Testis (tissue), 2 donors: Measurements from ENCODE around the gene KCTD21.

ENCODE experiments used
- POLR2A ChIP-seq: fragments of 450-650 bp; IDR thresholded peaks from one replicate; pipeline ENCODE4 v1.6.1; 2017; ENCODE audit warnings: antibody characterized with exemption, mild to moderate bottlenecking, moderate library complexity
- TF ChIP-seq, protein P1 (sequence below), 3 experiments: fragments of 450-650 bp in 2 of 3; fragments of 200-600 bp in 1 of 3; sonication (generic) in 1 of 3; IDR thresholded peaks; one replicate each; pipeline ENCODE4 v1.5.1; 2016 to 2019; ENCODE audit warnings: antibody characterized with exemption in 3 of 3, mild to moderate bottlenecking in 2 of 3, moderate library complexity in 1 of 3

DNA sequence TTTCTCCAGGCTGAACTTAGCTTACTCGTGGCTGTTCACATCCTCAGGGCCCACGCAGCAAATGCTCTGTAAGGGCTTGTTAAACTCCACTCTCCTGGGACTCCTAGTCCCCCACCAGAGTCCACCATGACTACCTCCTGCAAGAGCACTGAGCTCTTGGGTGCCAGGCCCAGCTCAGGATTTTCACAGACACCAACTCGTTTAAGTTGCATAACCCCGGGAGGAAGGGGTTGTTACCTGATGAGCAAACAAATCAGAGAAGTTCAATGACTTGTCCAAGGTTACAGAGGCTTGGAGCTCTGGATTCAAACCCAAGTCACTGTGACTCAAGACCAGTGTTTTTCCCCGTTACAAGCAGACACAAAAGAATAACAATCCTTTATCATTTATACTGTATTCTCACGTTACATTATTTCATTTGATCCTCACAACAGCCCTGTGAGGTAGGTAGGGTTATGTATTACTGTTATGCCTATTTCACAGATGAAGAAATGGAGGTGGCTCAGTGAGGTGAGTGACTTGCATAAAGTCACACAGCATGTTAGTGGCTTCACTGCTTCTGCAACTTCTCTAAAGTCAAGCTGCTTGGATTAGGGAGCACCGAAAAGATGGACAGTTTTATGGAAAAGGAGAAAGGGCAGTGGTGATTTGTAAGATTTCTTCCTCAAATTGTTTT lies 17.4 kb downstream of the KCTD21 start:
- TF ChIP-seq, protein P1, sequence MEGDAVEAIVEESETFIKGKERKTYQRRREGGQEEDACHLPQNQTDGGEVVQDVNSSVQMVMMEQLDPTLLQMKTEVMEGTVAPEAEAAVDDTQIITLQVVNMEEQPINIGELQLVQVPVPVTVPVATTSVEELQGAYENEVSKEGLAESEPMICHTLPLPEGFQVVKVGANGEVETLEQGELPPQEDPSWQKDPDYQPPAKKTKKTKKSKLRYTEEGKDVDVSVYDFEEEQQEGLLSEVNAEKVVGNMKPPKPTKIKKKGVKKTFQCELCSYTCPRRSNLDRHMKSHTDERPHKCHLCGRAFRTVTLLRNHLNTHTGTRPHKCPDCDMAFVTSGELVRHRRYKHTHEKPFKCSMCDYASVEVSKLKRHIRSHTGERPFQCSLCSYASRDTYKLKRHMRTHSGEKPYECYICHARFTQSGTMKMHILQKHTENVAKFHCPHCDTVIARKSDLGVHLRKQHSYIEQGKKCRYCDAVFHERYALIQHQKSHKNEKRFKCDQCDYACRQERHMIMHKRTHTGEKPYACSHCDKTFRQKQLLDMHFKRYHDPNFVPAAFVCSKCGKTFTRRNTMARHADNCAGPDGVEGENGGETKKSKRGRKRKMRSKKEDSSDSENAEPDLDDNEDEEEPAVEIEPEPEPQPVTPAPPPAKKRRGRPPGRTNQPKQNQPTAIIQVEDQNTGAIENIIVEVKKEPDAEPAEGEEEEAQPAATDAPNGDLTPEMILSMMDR (IDR thresholded peaks at IDR 0.05): no peak
- TF ChIP-seq POLR2A: no peak
